Measurements from ENCODE around the gene MTHFSD.

Gene MTHFSD, protein sequence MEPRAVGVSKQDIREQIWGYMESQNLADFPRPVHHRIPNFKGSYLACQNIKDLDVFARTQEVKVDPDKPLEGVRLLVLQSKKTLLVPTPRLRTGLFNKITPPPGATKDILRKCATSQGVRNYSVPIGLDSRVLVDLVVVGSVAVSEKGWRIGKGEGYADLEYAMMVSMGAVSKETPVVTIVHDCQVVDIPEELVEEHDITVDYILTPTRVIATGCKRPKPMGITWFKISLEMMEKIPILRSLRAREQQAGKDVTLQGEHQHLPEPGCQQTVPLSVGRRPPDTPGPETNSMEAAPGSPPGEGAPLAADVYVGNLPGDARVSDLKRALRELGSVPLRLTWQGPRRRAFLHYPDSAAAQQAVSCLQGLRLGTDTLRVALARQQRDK

DNA sequence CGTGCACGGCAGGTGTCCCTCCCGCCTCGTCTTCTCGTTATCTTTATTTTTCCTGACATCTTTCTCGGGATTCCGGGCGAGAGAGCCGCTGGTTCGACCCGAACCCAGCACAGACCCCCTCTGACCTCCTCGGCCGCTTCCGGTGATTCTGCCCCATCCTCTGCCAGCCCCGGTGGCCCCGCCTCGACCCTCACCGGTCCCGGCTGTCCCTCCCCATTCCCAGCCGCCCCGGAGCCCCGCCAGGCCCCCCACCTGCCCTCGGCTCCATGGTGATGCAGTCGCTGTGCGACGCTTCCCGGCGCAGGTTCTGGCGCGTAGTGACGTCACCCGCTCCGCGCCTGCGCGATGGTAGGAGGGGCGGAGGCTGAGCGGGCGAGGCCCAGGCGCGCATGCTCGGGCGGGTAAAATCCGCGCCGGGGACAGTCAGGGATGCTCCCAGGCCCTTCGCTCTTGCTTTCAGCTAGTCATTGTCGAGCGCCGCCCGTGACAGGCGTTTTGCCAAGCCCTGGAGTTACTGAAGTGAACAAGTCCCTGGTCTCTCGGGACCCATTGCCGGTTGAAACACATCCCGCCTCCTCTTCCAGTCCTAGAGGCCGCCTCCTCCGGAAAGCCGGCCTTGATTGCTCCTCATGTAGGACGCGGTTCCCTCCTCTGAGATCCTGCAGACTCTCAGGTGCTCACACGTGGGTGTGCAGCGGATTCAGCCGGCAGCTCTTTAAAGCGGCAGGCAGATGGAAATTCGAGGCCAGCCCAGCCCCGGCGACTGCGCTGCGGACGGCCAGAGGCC, at the start of gene MTHFSD:
MTHFSD (minus strand) TSS at position 319 of the 787 bp plus-strand sequence; CDS start at position 268, 51 bp downstream.
- peak within 1 kb of the TSS; percentile 95 for H3K4me3 ChIP-seq (ENCODE audit: low read depth, low read length)
- TF ChIP-seq, protein P1, sequence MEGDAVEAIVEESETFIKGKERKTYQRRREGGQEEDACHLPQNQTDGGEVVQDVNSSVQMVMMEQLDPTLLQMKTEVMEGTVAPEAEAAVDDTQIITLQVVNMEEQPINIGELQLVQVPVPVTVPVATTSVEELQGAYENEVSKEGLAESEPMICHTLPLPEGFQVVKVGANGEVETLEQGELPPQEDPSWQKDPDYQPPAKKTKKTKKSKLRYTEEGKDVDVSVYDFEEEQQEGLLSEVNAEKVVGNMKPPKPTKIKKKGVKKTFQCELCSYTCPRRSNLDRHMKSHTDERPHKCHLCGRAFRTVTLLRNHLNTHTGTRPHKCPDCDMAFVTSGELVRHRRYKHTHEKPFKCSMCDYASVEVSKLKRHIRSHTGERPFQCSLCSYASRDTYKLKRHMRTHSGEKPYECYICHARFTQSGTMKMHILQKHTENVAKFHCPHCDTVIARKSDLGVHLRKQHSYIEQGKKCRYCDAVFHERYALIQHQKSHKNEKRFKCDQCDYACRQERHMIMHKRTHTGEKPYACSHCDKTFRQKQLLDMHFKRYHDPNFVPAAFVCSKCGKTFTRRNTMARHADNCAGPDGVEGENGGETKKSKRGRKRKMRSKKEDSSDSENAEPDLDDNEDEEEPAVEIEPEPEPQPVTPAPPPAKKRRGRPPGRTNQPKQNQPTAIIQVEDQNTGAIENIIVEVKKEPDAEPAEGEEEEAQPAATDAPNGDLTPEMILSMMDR (IDR thresholded peaks at IDR 0.05; ENCODE audit: low read depth, low read length), result no peak

DNA sequence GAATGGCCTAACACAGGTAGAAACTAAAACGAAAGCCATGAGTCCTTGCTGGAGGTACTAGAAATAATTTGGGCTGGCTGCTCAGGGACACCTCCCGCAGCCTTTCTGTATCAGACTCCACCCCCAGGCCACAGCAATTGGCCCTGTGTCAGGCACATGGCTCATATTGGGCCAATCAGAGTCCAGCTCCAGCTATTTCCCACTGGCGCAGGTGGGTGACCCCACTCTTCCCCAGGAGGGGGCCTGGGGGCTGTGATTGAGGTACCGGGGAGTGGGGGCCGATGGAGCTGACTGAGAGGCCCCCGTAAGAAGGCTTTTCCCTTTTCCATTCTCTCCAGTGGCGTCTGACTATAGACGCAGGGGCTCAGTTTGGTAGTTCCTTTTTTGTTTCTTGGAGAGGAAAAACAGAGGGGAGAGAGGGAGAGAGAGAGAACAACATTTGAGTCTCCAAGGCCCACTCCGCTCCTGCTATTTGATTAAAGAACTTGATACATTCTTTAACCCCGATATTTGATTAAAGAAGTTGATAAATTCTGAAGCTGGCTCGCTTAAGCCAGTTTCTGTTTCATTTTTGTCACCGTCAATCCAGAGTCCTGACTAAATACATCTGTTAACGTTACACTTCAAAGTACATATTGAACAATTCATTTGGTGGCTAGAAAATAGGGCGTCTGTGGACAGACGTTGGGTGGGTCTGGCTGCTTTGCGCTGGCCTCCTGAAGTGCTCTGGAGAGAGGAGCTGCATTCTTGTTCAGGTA, 49.6 kb upstream of the MTHFSD start:
- no peak overlapping the region for H3K4me3 ChIP-seq (ENCODE audit: low read depth, low read length)
- TF ChIP-seq, protein P1 (IDR thresholded peaks at IDR 0.05; ENCODE audit: low read depth, low read length), result no peak

DNA sequence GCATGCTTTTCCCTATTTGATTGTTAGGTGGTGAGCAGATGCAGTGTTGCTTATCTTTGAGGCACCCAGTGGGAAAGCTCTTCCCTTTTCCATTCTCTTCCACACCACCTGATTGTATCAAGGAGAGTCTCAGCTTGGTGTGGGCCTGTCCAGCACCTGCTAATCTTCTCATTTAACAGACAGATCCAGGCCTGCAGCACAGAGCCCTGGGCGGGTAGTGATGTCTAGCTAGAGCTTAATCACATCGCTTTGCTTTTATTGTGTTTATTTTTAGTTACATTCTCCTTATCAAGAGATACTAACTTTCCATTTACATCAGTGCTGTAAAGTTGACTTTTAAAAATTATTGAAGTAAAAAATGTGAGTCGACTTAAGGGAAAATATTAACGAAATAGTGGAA, 47.5 kb upstream of the MTHFSD start:
- TF ChIP-seq, protein P1 (IDR thresholded peaks at IDR 0.05; ENCODE audit: low read depth, low read length), result no peak
- no peak overlapping the region for H3K4me3 ChIP-seq (ENCODE audit: low read depth, low read length)

DNA sequence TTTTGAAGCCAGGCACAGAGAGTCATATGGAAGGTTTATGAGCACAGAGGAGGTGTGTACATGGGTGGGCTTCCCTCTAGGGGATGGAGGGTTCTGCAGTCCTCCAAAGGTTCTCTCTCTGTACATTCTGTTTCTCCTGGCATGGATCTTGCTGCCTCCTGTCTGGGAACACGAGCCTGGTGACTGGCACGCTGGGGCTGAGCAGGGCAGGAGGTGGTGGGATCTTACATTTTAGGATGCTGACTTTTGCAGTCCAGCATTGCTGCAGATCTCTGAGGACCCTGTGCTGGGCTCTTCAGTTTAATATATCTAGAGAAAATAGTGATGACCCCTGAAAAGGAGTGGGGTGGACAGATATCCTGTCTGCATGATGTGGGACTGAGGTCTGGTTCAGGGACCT, 46.3 kb upstream of the MTHFSD start:
- TF ChIP-seq, protein P1 (IDR thresholded peaks at IDR 0.05; ENCODE audit: low read depth, low read length), result no peak

DNA sequence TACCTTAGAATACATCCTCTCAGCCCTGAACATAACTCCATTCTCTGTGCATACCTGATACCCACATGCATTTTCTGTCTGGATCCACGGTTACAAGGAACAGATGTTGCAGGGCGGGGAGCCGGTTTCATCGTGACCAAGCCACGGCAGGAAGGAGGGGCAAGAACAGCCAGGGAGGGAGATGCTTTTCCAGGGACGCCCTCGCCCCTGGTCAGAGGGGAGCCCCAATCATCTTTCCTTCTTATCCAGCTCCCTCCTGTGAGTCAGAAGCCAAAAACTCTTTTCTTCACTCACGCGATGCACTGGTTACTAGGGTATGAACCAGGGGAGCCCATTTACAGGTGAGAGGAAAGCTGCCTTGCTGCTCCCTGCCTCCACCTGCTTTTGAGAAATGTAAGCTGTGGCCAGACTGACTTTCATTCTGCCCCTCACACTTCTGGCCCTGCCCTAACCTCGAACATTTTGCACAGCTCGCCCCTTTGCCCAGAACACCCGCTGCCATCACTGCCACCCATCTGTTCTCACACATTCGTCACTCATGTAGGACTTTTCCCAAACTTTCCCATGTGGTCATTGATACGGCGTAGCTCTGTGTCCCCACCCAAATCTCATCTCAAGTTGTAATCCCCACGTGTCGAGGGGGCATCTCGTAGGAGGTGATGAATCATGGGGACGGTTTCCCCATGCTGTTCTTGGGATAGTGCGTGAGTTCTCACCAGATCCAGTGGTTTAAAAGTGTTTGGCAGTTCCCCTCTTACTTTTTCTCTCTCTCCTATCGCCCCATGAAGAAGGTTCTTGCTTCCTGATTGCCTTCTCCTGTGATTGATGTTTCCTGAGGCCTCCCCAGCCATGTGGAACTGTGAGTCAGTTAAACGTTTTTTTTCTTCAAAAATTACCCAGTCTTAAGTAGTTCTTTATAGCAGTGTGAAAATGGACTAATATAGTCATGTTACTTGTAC, 43.9 kb upstream of the MTHFSD start:
- no peak overlapping the region for H3K4me3 ChIP-seq (ENCODE audit: low read depth, low read length)
- TF ChIP-seq, protein P1 (IDR thresholded peaks at IDR 0.05; ENCODE audit: low read depth, low read length), result no peak

More for the DNA sequence above, 46.3 kb upstream of the MTHFSD start:
- H3K4me3 ChIP-seq (ENCODE audit: low read depth, low read length), result no peak overlapping the region

DNA sequence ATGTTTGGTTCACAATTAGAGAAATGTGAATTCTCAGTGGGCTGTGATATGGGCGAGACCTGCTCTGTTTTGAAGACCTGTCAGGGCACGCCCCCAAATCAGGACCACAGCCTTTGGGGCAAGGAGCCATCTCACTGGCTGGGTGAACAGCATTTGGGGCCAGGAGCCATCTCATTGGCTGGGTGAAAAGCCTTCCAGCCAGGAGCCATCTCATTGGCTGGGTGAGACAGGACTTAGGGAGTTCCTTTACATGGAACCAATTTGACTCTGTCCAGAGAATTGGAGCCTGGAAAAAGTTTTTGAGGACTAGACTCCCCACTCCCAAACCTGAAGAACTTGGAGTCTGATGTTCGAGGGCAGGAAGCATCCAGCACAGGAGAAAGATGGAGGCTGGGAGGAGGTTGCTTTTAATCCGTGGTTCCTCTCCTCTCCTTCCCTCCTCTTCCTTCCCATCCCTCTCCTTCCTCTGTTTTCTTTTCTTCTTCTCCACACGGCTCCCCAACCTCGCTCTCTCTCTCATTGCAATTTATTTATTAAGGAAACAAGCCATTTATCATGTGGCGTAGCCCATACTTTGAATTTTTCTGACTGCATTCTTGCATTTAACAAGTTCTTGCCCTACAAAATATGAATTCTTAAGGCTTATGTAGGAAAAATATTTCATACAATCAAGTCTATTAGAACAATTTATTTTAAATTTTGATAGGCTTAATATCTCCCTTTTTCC, 43.0 kb upstream of the MTHFSD start:
- H3K4me3 ChIP-seq (ENCODE audit: low read depth, low read length), result no peak overlapping the region
- TF ChIP-seq, protein P1 (IDR thresholded peaks at IDR 0.05; ENCODE audit: low read depth, low read length), result no peak

Measured in WI38 (cell line).